HEK293 (cell line): ENCODE measurements around the gene CNST.

Experiments used
- CTCF ChIA-PET: fragments of 350-600 bp; formaldehyde crosslinking; extraction: SDS; loops from one replicate; lab custom pipeline; 2021; ENCODE audit warnings: antibody characterized with exemption; lab: Yijun Ruan, JAX
- POLR2A ChIA-PET: fragments of 300-600 bp; formaldehyde crosslinking; extraction: SDS; loops from one replicate; lab custom pipeline; 2020; ENCODE audit warnings: antibody characterized with exemption, inconsistent platforms; lab: Yijun Ruan, JAX
- H3K27ac ChIP-seq: fragments of 200-500 bp; sonication (Bioruptor generic); 2 replicates; pipeline ENCODE4 v1.5.1; 2014; ENCODE audit warnings: low read depth, low read length, control low read depth, inconsistent platforms; ENCODE audit errors: extremely low read depth
- H3K36me3 ChIP-seq, 2 experiments: fragments of 200-500 bp in 1 of 2; sonication (Bioruptor generic) in 1 of 2; 1 replicate in 1 of 2; 2 replicates in 1 of 2; pipeline ENCODE4 v1.5.1; 2014 to 2017; ENCODE audit warnings: inconsistent platforms in 2 of 2, low read length in 2 of 2; ENCODE audit not compliant: control insufficient read depth in 2 of 2, insufficient read depth in 1 of 2
- H3K4me1 ChIP-seq: fragments of 200-500 bp; sonication (Bioruptor generic); 2 replicates; pipeline ENCODE4 v1.5.1; 2014; ENCODE audit warnings: mild to moderate bottlenecking, low read length, inconsistent platforms; ENCODE audit not compliant: control insufficient read depth, insufficient read depth
- H3K4me3 ChIP-seq: 2 replicates; pipeline ENCODE4 v1.5.1; 2011; ENCODE audit warnings: low read depth, mild to moderate bottlenecking, control low read depth, low read length, moderate library complexity
- H3K9me3 ChIP-seq: fragments of 200-500 bp; sonication (Bioruptor generic); 2 replicates; pipeline ENCODE4 v1.5.1; 2014; ENCODE audit warnings: low read depth, low read length, inconsistent platforms; ENCODE audit not compliant: control insufficient read depth, insufficient read depth
- BCL6B ChIP-seq: fragments of 450-650 bp; formaldehyde crosslinking; IDR thresholded peaks from 2 replicates; pipeline ENCODE4 v1.5.1; 2017; ENCODE audit warnings: missing biosample characterization, missing genetic modification characterization
- GLIS2 ChIP-seq: fragments of 450-650 bp; formaldehyde crosslinking; IDR thresholded peaks from 2 replicates; pipeline ENCODE4 v1.5.1; 2016; ENCODE audit warnings: missing biosample characterization, missing genetic modification characterization
- KLF17 ChIP-seq: fragments of 450-650 bp; formaldehyde crosslinking; IDR thresholded peaks from 2 replicates; pipeline ENCODE4 v1.5.1; 2016; ENCODE audit warnings: missing biosample characterization, missing genetic modification characterization
- MEIS1 ChIP-seq: sonication (generic); formaldehyde crosslinking; IDR thresholded peaks from 2 replicates; pipeline ENCODE4 v1.8.1; 2022; ENCODE audit warnings: missing genetic modification reagents, mild to moderate bottlenecking, borderline replicate concordance
- ZFP37 ChIP-seq: fragments of 450-650 bp; formaldehyde crosslinking; IDR thresholded peaks from 2 replicates; pipeline ENCODE4 v1.5.1; 2016; ENCODE audit warnings: missing biosample characterization, missing genetic modification characterization
- ZNF19 ChIP-seq: fragments of 450-650 bp; formaldehyde crosslinking; IDR thresholded peaks from 2 replicates; pipeline ENCODE4; 2016; ENCODE audit warnings: missing biosample characterization, missing genetic modification characterization, low read depth
- ZNF341 ChIP-seq: fragments of 450-650 bp; formaldehyde crosslinking; IDR thresholded peaks from 2 replicates; pipeline ENCODE4; 2016; ENCODE audit warnings: low read depth, missing biosample characterization, missing genetic modification characterization
- ZNF518A ChIP-seq: fragments of 450-650 bp; formaldehyde crosslinking; conservative IDR thresholded peaks from 2 replicates; pipeline ENCODE4 v1.5.1; 2016; ENCODE audit warnings: low read depth, missing biosample characterization, missing genetic modification characterization
- ZNF664 ChIP-seq: fragments of 450-650 bp; formaldehyde crosslinking; IDR thresholded peaks from 2 replicates; pipeline ENCODE4 v1.5.1; 2016; ENCODE audit warnings: missing biosample characterization, missing genetic modification characterization
- ZNF692 ChIP-seq: fragments of 450-650 bp; formaldehyde crosslinking; IDR thresholded peaks from 2 replicates; pipeline ENCODE4 v1.5.1; 2016; ENCODE audit warnings: missing biosample characterization, missing genetic modification characterization
- ZNF76 ChIP-seq: fragments of 450-650 bp; formaldehyde crosslinking; IDR thresholded peaks from 2 replicates; pipeline ENCODE4; 2016; ENCODE audit warnings: low read depth, missing biosample characterization, missing genetic modification characterization, borderline replicate concordance
- ZNF837 ChIP-seq: fragments of 450-650 bp; formaldehyde crosslinking; IDR thresholded peaks from 2 replicates; pipeline ENCODE4 v1.5.1; 2016; ENCODE audit warnings: missing biosample characterization, missing genetic modification characterization
- ZNF843 ChIP-seq: fragments of 450-650 bp; formaldehyde crosslinking; IDR thresholded peaks from 2 replicates; pipeline ENCODE4 v1.5.1; 2016; ENCODE audit warnings: missing biosample characterization, missing genetic modification characterization
- ZSCAN5A ChIP-seq: fragments of 450-650 bp; formaldehyde crosslinking; IDR thresholded peaks from 2 replicates; pipeline ENCODE4 v1.5.1; 2016; ENCODE audit warnings: missing biosample characterization, missing genetic modification characterization

The CNST gene

GRCh38 chr1:246690100-246690499 is 123.8 kb downstream of the CNST start:
- no peaks in the 10 kb centered on the region for H3K9me3 ChIP-seq
- H3K27ac ChIP-seq: no peak overlapping the region
- TF ChIP-seq GLIS2 (no peak), ZNF518A (tag by site-specific recombination) (no peak), BCL6B (tag by site-specific recombination) (no peak), ZNF843 (no peak), MEIS1 (CRISPR knock-in tag) (no peak), ZNF664 (tag by site-specific recombination) (no peak), ZNF692 (tag by site-specific recombination) (no peak), ZFP37 (tag by site-specific recombination) (no peak), ZNF19 (tag by site-specific recombination) (no peak), ZSCAN5A (tag by site-specific recombination) (no peak), ZNF837 (tag by site-specific recombination) (no peak), ZNF341 (no peak), ZNF76 (tag by site-specific recombination) (no peak), KLF17 (tag by site-specific recombination) (no peak)
- H3K4me1 ChIP-seq: no peaks in the 10 kb centered on the region
- H3K36me3 ChIP-seq: no peaks in the 10 kb centered on the region
- POLR2A ChIA-PET: no interaction called here
- no peak overlapping the region for H3K4me3 ChIP-seq
- CTCF ChIA-PET: interaction anchor here (0.6 to 1.7 kb wide), 7 partner anchors 9 to 874 kb away, joined by 3 to 11 read pairs (median 4); no protein-coding TSS in a partner anchor
